ENCODE data around the gene FAM53A.

DNA sequence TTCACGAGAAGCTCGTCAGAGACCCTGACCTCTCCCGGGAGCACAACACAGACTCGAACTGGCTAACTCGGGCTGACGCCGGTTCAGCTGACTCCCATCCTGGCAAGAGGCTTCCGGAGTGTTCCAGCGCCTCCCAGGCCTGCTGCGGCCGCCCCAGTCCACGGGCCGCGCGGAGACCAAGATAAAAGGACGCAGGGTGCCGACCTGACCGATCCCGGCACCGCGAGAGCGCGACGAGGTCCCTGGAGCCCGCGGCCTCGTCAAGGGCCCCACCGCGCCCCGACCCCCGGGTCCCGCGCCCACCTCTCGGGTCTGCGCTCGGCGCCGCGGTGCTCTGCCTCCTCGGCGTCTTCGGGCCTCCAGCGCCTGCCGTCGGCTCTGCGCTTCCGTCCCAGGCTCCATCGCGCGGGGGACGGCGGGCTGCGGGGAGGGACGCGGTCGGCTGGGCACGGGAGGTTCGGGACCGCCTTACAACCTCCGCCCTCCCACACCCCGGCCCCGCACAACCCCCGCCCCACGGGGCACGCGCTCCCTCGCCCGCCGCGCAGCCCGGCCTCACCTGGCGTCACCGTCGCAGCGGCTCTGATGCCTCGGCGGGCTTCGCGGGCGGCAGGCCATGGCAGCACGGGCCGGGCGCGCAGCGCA, 27.6 kb upstream of the FAM53A start:
- TF ChIP-seq, protein P1, sequence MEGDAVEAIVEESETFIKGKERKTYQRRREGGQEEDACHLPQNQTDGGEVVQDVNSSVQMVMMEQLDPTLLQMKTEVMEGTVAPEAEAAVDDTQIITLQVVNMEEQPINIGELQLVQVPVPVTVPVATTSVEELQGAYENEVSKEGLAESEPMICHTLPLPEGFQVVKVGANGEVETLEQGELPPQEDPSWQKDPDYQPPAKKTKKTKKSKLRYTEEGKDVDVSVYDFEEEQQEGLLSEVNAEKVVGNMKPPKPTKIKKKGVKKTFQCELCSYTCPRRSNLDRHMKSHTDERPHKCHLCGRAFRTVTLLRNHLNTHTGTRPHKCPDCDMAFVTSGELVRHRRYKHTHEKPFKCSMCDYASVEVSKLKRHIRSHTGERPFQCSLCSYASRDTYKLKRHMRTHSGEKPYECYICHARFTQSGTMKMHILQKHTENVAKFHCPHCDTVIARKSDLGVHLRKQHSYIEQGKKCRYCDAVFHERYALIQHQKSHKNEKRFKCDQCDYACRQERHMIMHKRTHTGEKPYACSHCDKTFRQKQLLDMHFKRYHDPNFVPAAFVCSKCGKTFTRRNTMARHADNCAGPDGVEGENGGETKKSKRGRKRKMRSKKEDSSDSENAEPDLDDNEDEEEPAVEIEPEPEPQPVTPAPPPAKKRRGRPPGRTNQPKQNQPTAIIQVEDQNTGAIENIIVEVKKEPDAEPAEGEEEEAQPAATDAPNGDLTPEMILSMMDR (conservative IDR thresholded peaks at IDR 0.05; ENCODE audit: low read length) = no peak
- TF ChIP-seq EZH2phosphoT487 (IDR thresholded peaks at IDR 0.05; ENCODE audit: borderline replicate concordance, low read depth, low read length) = no peak
